KOPT-K1 (cell line): Measurements from ENCODE around the gene SUFU.

Experiments
- H3K27ac ChIP-seq: fragments of 200-600 bp; sonication (generic); 2 replicates; pipeline ENCODE4 v1.5.1; 2016; ENCODE audit warnings: antibody characterized with exemption, mild to moderate bottlenecking, low read depth, low read length; ENCODE audit not compliant: poor library complexity, severe bottlenecking
- H3K36me3 ChIP-seq: fragments of 200-600 bp; sonication (generic); 2 replicates; pipeline ENCODE4 v1.5.1; 2017; ENCODE audit warnings: antibody characterized with exemption, mild to moderate bottlenecking, low read length, moderate library complexity; ENCODE audit not compliant: insufficient read depth
- H3K9me3 ChIP-seq: fragments of 200-600 bp; sonication (generic); 2 replicates; pipeline ENCODE4 v1.5.1; 2017; ENCODE audit warnings: antibody characterized with exemption, low read length, mild to moderate bottlenecking; ENCODE audit not compliant: insufficient read depth, poor library complexity, severe bottlenecking

The SUFU gene

GRCh38 chr10:102644066-102644645, 140.4 kb downstream of the SUFU start, which contains the start of gene TRIM8:
TRIM8 (plus strand) TSS chr10:102644479; CDS start chr10:102644618, 139 bp downstream.
- Histone ChIP-seq H3K36me3 (peaks cover 7% of the 10 kb centered on the region; the same call in 1 of the 2 replicates), H3K27ac (peak within 1 kb of the TSS; percentile 92), H3K9me3 (no peaks in the 10 kb centered on the region)

- Histone ChIP-seq H3K9me3 (no peaks in the 10 kb centered on the region), H3K27ac (peak overlapping the region; percentile 92), H3K36me3 (peaks cover 7% of the 10 kb centered on the region; the same call in 1 of the 2 replicates)
These were observed 141.0 kb downstream of the SUFU start for GRCh38 chr10:102644646-102645387.

GRCh38 chr10:102645388-102645740, 141.6 kb downstream of the SUFU start:
- H3K9me3 ChIP-seq: no peaks in the 10 kb centered on the region
- H3K36me3 ChIP-seq: peaks cover 7% of the 10 kb centered on the region; the same call in 1 of the 2 replicates
- H3K27ac ChIP-seq: peak overlapping the region; percentile 92

GRCh38 chr10:102645741-102646609, 142.2 kb downstream of the SUFU start:
- Histone ChIP-seq H3K9me3 (no peaks in the 10 kb centered on the region), H3K27ac (peak overlapping the region; percentile 92), H3K36me3 (peaks cover 7% of the 10 kb centered on the region; the same call in 1 of the 2 replicates)

GRCh38 chr10:102646610-102647442, 143.1 kb downstream of the SUFU start:
- Histone ChIP-seq H3K27ac (peak overlapping the region; percentile 92), H3K9me3 (no peaks in the 10 kb centered on the region), H3K36me3 (peaks cover 7% of the 10 kb centered on the region; the same call in 1 of the 2 replicates)

- Histone ChIP-seq H3K36me3 (peaks cover 7% of the 10 kb centered on the region; the same call in 1 of the 2 replicates), H3K27ac (no peak overlapping the region)
These were observed 143.9 kb downstream of the SUFU start for GRCh38 chr10:102647443-102648268.

GRCh38 chr10:102648269-102648888, 144.6 kb downstream of the SUFU start:
- Histone ChIP-seq H3K27ac (peak overlapping the region; percentile 47), H3K9me3 (no peaks in the 10 kb centered on the region), H3K36me3 (peaks cover 12% of the 10 kb centered on the region; the same call in 1 of the 2 replicates)

More at GRCh38 chr10:102647443-102648268, 143.9 kb downstream of the SUFU start:
- no peaks in the 10 kb centered on the region for H3K9me3 ChIP-seq

GRCh38 chr10:102648889-102649796, 145.4 kb downstream of the SUFU start:
- Histone ChIP-seq H3K36me3 (peaks cover 18% of the 10 kb centered on the region; the same call in 1 of the 2 replicates), H3K27ac (peak overlapping the region; percentile 47), H3K9me3 (no peaks in the 10 kb centered on the region)

GRCh38 chr10:102649797-102650654, 146.3 kb downstream of the SUFU start:
- H3K27ac ChIP-seq: peak overlapping the region; percentile 81
- H3K36me3 ChIP-seq: peaks cover 25% of the 10 kb centered on the region; the same call in 1 of the 2 replicates
- no peaks in the 10 kb centered on the region for H3K9me3 ChIP-seq

GRCh38 chr10:102650655-102651454, 147.1 kb downstream of the SUFU start:
- Histone ChIP-seq H3K9me3 (no peaks in the 10 kb centered on the region), H3K36me3 (peaks cover 33% of the 10 kb centered on the region), H3K27ac (peak overlapping the region; percentile 81)

- Histone ChIP-seq H3K9me3 (no peaks in the 10 kb centered on the region), H3K27ac (peak overlapping the region; percentile 81), H3K36me3 (peaks cover 41% of the 10 kb centered on the region)
These were observed 147.8 kb downstream of the SUFU start for GRCh38 chr10:102651455-102652169.
